Endothelial cell of hepatic sinusoid (primary cell): ENCODE measurements around the gene EP400.

Experiments used
- in situ Hi-C: cut with HindIII; loops from 2 replicates; pipeline ENCODE4 v1.10.0; 2017; ENCODE audit warnings: low sequenced_read_pairs

The EP400 gene

GRCh38 chr12:132014092-132014914, 64.6 kb downstream of the EP400 start:
- in situ Hi-C loops, result no loop called here

DNA sequence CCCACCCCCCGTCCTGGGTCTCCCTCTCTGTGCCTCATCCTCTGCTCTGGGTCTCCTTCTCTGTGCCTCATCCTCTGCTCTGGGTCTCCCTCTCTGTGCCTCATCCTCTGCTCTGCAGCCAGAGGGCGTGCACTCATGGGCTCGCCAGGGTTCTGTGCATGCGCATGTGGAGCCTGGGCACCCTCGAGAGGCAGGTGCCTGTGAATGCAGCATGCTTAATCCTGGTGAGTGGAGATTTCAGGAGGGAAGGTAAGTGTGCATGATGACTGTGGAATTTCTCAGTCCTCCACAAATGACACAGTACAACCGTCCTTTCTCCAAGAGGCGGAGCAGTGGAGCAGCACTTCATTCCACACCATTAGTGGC, 65.2 kb downstream of the EP400 start:
- in situ Hi-C loops, result no loop called here

DNA sequence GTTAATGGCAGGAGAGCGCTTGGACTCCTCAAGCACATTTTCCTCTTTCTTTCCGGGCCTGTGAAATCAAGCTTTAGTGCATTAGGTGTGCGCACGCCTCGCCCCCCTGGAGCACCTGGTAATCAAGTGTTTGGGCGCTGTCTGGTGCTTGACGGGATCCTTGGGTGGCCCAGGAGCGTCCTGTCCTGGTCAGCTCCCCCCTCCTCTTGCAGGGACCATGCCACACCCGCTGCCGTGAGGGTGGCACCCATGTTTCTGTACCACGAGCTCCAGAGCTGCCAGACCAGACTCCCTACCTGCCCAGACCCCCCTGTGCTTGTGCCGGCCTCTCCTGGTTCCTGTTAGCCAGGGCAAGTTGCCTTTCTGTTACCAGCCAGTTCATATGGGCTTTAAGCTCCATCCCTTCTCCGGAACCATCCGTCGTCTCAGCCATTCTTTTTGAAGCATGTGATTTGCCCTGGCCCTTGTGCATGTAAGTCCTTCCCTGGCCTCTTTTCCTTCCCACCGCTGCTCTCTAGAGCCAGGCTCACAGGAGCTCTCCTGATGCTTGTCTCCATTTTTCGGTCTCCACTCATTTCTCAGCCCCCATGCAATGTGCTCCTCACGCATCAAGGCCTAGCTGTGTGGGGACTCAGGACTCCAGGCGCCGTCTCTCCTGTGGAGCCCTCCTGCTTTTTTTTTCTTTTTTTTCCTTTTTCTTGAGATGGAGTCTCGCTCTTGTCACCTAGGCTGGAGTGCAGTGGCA, 66.1 kb downstream of the EP400 start:
- in situ Hi-C loops, result no loop called here

- in situ Hi-C loops, result no loop called here
Observed at GRCh38 chr12:132018193-132018916, 68.6 kb downstream of the EP400 start.

DNA sequence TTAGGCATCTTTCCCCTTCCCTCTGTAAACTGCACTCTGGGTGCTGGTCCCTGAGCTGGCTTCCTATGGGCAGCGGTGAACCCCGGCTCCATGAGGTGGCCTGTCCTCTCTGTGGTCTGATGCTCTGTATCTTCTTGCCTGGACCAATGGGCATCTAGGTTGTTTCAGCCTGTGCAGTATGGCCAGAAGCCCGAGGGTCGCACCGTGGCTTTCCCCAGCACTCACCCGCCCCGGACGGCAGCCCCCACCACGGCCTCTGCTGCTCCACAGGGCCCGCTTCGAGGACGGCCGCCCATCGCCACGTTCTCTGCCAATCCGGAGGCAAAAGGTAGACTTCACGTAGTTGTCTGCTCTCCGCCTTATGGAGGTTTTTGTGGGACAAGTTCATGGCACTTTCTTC, 70.1 kb downstream of the EP400 start:
- in situ Hi-C loops, result no loop called here

DNA sequence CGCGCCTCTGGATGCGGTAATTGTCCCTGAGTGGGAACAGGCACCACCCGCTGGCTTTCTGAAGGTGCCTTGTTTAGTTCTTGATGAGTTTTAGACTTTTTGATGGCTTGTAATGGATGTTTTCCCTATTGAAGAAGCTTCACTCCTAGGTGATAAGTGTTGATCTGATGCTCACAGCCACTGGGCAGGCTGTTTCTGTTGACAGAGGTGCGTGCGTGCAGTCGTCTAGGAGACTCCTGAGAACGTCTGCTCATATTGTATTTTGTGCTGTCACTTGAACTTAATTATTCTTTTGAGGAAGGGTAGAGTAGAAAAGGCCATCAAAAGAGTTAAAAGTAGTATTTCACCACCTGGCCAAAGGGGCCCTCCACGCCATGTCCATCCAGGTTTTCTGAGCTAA, 70.5 kb downstream of the EP400 start:
- in situ Hi-C loops, result no loop called here

DNA sequence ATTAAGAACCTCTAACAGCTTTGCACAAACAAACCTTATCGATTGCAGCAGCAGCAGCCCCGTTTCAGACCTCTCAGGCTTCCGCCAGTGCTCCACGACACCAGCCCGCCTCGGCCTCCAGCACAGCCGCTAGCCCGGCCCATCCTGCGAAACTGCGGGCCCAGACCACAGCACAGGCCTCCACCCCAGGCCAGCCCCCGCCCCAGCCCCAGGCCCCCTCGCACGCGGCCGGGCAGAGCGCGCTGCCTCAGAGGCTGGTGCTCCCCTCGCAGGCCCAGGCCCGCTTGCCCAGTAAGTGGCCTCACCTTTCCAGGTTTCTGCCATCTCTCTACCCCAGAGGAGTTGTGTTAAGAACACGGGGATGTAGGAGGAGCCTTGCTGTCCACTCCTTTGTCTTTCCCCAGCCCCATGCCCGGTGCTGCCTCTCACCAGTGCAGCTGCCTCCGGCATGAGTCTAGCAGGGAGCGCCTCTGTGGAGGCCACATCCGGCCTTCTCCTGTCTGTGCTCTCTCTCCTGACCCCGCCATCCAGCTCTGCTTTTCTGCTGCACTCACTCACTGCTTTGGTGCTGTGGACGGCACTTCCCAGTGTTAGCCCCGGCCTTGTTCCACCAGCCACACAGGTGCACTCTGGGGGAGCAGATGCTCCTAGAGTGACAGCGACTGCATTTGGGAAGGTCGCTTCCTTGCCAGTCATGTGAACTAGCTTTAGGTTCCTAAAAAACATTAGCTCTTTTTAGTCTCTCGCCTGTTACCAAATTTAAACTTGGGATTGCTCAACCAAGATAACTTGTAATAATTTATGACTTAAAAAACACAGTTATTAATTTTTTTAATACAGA, 71.5 kb downstream of the EP400 start:
- in situ Hi-C loops, result no loop called here

DNA sequence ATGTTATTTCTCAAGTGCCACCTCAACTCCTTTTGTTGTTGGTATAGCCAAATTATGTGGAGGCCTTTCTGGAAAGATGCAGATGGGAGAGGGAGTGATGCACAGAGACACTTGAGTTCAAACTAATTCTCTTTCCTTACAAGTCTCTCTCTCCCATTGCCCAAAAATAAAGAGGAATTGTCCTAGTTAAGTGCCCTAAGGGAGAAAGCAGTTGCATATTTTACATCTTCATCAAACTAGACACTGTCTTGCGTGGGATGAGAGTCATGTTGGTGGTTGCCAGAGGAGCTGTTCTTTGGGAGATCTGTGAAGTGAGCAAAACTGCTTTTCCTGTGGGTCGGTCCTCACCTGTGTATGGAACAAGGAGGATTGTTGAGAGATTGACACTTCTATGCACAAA, 72.2 kb downstream of the EP400 start:
- in situ Hi-C loops, result no loop called here

GRCh38 chr12:132023658-132024057, 73.9 kb downstream of the EP400 start:
- in situ Hi-C loops, result no loop called here

- in situ Hi-C loops, result no loop called here
Observed at GRCh38 chr12:132024758-132025157, 75.0 kb downstream of the EP400 start.

DNA sequence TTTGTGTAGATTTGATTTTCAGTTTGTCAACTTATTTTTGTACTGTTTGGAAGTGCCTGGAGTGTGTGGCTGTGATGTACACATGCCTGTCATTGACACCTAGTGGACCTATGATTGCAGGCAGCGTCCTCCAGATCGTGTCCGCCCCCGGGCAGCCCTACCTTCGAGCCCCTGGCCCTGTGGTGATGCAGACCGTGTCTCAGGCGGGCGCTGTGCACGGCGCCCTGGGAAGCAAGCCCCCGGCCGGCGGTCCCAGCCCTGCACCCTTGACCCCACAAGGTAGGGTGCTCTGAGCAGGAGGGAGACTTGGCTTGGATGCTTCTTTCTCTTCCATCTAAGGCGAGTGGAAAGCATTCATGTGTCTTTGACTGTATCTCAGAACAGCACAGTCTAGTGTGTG, 75.8 kb downstream of the EP400 start:
- in situ Hi-C loops, result no loop called here

- in situ Hi-C loops, result no loop called here
Observed at GRCh38 chr12:132026061-132026795, 76.5 kb downstream of the EP400 start.

- in situ Hi-C loops, result no loop called here
Observed at GRCh38 chr12:132026796-132027500, 77.2 kb downstream of the EP400 start.

- in situ Hi-C loops, result no loop called here
Observed at GRCh38 chr12:132027636-132028035, 77.9 kb downstream of the EP400 start.

- in situ Hi-C loops, result no loop called here
Observed at GRCh38 chr12:132028111-132028510, 78.4 kb downstream of the EP400 start.

- in situ Hi-C loops, result no loop called here
Observed at GRCh38 chr12:132029503-132030300, 80.0 kb downstream of the EP400 start.

- in situ Hi-C loops, result no loop called here
Observed at GRCh38 chr12:132030367-132031038, 80.8 kb downstream of the EP400 start.

GRCh38 chr12:132033627-132034026, 83.9 kb downstream of the EP400 start:
- in situ Hi-C loops, result no loop called here
